Measurements from ENCODE around the gene TMEM63B. TPM values are rescaled to one million over a fixed set of nuclear protein-coding genes. Genes with fewer than 3 reads are reported as not detected.

Gene TMEM63B
- total and polyA plus RNA-seq, 2 donors (not counting 1 experiment from before 2014, with no cell fraction given) = 15.4 to 19.1 TPM

- H3K9me3 ChIP-seq (ENCODE audit: control extremely low read depth in 1 of 3, control insufficient read depth in 2 of 3, insufficient read depth in 1 of 3, low read length in 2 of 3) = no peaks in the 10 kb centered on the region
- no peaks in the 10 kb centered on the region for H3K79me2 ChIP-seq (ENCODE audit: control insufficient read depth, insufficient read depth, low read length)
- H3K9ac ChIP-seq (ENCODE audit: low read length) = no peak overlapping the region
- Mint-ChIP-seq H3K27ac (no peak overlapping the region), H3K4me3 (no peak overlapping the region), H3K9me3 (ENCODE audit: insufficient read depth) (no peaks in the 10 kb centered on the region), H3K4me1 (no peaks in the 10 kb centered on the region), H3K27me3 (peaks cover 30% of the 10 kb centered on the region)
- intact Hi-C loops (cut with micrococcal nuclease) = no loop called here
- no peaks in the 10 kb centered on the region for H3K4me1 ChIP-seq (ENCODE audit: control insufficient read depth in 2 of 2, insufficient read depth in 2 of 2, low read length in 2 of 2)
- H4K20me1 ChIP-seq (ENCODE audit: control insufficient read depth, insufficient read depth, low read length, poor library complexity, severe bottlenecking) = no peaks in the 10 kb centered on the region
- no peak for DNase-seq
- H3K27ac ChIP-seq (ENCODE audit: low read length in 2 of 2) = no peak overlapping the region
- TF ChIP-seq, protein P1, sequence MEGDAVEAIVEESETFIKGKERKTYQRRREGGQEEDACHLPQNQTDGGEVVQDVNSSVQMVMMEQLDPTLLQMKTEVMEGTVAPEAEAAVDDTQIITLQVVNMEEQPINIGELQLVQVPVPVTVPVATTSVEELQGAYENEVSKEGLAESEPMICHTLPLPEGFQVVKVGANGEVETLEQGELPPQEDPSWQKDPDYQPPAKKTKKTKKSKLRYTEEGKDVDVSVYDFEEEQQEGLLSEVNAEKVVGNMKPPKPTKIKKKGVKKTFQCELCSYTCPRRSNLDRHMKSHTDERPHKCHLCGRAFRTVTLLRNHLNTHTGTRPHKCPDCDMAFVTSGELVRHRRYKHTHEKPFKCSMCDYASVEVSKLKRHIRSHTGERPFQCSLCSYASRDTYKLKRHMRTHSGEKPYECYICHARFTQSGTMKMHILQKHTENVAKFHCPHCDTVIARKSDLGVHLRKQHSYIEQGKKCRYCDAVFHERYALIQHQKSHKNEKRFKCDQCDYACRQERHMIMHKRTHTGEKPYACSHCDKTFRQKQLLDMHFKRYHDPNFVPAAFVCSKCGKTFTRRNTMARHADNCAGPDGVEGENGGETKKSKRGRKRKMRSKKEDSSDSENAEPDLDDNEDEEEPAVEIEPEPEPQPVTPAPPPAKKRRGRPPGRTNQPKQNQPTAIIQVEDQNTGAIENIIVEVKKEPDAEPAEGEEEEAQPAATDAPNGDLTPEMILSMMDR (IDR thresholded peaks at IDR 0.05) = no peak
- no peak for TF ChIP-seq EZH2 (IDR thresholded peaks at IDR 0.05; ENCODE audit: borderline replicate concordance, insufficient read depth, low read depth, low read length, poor library complexity, severe bottlenecking)
- peaks cover 0 to 7% (median 0%) of the 10 kb centered on the region in 4 experiments for H3K27me3 ChIP-seq (replicated peaks in 1 of 4; ENCODE audit: control extremely low read depth in 1 of 4, control insufficient read depth in 3 of 4, insufficient read depth in 4 of 4, low read length in 3 of 4)
- H3K4me3 ChIP-seq (ENCODE audit: control extremely low read depth in 1 of 5, extremely low read depth in 1 of 5, insufficient read depth in 1 of 5, low read depth in 2 of 5, low read length in 4 of 5) = no peak overlapping the region
- ChIA-PET POLR2A (no interaction called here), CTCF (interaction anchor here (1.8 to 1.9 kb wide), 2 partner anchors 10 kb away, joined by 4 to 7 read pairs; no protein-coding TSS in a partner anchor)
- ATAC-seq (ENCODE audit: low read depth) = no peak
- 86% methylated on average over 8 of the region's 8 CpGs for WGBS (ENCODE audit: insufficient coverage)
- no peak overlapping the region for H3K4me2 ChIP-seq (replicated peaks; ENCODE audit: low read depth, low read length, poor library complexity, severe bottlenecking)
- no peaks in the 10 kb centered on the region for H3K36me3 ChIP-seq (replicated peaks in 1 of 2; ENCODE audit: control extremely low read depth in 1 of 2, control insufficient read depth in 1 of 2, extremely low read depth in 1 of 2, insufficient read depth in 2 of 2, low read length in 1 of 2)
- H2AFZ ChIP-seq (ENCODE audit: insufficient read depth, low read depth, low read length, poor library complexity, severe bottlenecking) = no peak overlapping the region
These were observed 35.7 kb downstream of the TMEM63B start for GRCh38 chr6:44162876-44163625.

- H4K20me1 ChIP-seq (ENCODE audit: control insufficient read depth, insufficient read depth, low read length, poor library complexity, severe bottlenecking) = no peaks in the 10 kb centered on the region
- H3K4me1 ChIP-seq (ENCODE audit: control insufficient read depth in 2 of 2, insufficient read depth in 2 of 2, low read length in 2 of 2) = no peaks in the 10 kb centered on the region
- no peaks in the 10 kb centered on the region for H3K4me1 Mint-ChIP-seq
- H3K4me2 ChIP-seq (replicated peaks; ENCODE audit: low read depth, low read length, poor library complexity, severe bottlenecking) = no peak overlapping the region
- ATAC-seq (ENCODE audit: low read depth) (no peak), DNase-seq (no peak)
- TF ChIP-seq, protein P1 (IDR thresholded peaks at IDR 0.05) = no peak
- no peak for TF ChIP-seq EZH2 (IDR thresholded peaks at IDR 0.05; ENCODE audit: borderline replicate concordance, insufficient read depth, low read depth, low read length, poor library complexity, severe bottlenecking)
- no peak overlapping the region for H3K4me3 Mint-ChIP-seq
- H3K36me3 ChIP-seq (replicated peaks in 1 of 2; ENCODE audit: control extremely low read depth in 1 of 2, control insufficient read depth in 1 of 2, extremely low read depth in 1 of 2, insufficient read depth in 2 of 2, low read length in 1 of 2) = no peaks in the 10 kb centered on the region
- H3K27ac Mint-ChIP-seq = no peak overlapping the region
- H3K9me3 ChIP-seq (ENCODE audit: control extremely low read depth in 1 of 3, control insufficient read depth in 2 of 3, insufficient read depth in 1 of 3, low read length in 2 of 3) = no peaks in the 10 kb centered on the region
- 74% methylated on average over 7 of the region's 7 CpGs for WGBS (ENCODE audit: insufficient coverage)
- H3K27ac ChIP-seq (ENCODE audit: low read length in 2 of 2) = no peak overlapping the region
- H2AFZ ChIP-seq (ENCODE audit: insufficient read depth, low read depth, low read length, poor library complexity, severe bottlenecking) = no peak overlapping the region
- POLR2A ChIA-PET = no interaction called here
- H3K9me3 Mint-ChIP-seq (ENCODE audit: insufficient read depth) = no peaks in the 10 kb centered on the region
- CTCF ChIA-PET = no interaction called here
- intact Hi-C loops (cut with micrococcal nuclease) = no loop called here
- no peak overlapping the region for H3K4me3 ChIP-seq (ENCODE audit: control extremely low read depth in 1 of 5, extremely low read depth in 1 of 5, insufficient read depth in 1 of 5, low read depth in 2 of 5, low read length in 4 of 5)
- H3K9ac ChIP-seq (ENCODE audit: low read length) = no peak overlapping the region
- peaks cover 38% of the 10 kb centered on the region for H3K27me3 Mint-ChIP-seq
- H3K27me3 ChIP-seq (replicated peaks in 1 of 4; ENCODE audit: control extremely low read depth in 1 of 4, control insufficient read depth in 3 of 4, insufficient read depth in 4 of 4, low read length in 3 of 4) = peaks cover 0 to 9% (median 0%) of the 10 kb centered on the region in 4 experiments
- H3K79me2 ChIP-seq (ENCODE audit: control insufficient read depth, insufficient read depth, low read length) = no peaks in the 10 kb centered on the region
These were observed 38.8 kb downstream of the TMEM63B start for GRCh38 chr6:44166116-44166515.
